Middle frontal gyrus (tissue), 1 donor: ENCODE data around the gene SPTBN1.

Experiments
- DNase-seq: peaks from one replicate; pipeline ENCODE4 v3.0.0-alpha.2; 2015; ENCODE audit warnings: low spot score; ENCODE audit errors: extremely low spot score

SPTBN1 gene

GRCh38 chr2:54629914-54630857 is 174.1 kb downstream of the SPTBN1 start:
- DNase-seq, result no peak

GRCh38 chr2:54630858-54631497 is 174.9 kb downstream of the SPTBN1 start:
- no peak for DNase-seq

- no peak for DNase-seq
These were observed 175.6 kb downstream of the SPTBN1 start for GRCh38 chr2:54631755-54632154.

GRCh38 chr2:54632733-54633692 is 176.9 kb downstream of the SPTBN1 start:
- no peak for DNase-seq

- DNase-seq, result no peak
These were observed 177.9 kb downstream of the SPTBN1 start for GRCh38 chr2:54634021-54634420.

GRCh38 chr2:54634564-54635511 is 178.7 kb downstream of the SPTBN1 start:
- DNase-seq, result no peak

- no peak for DNase-seq
These were observed 179.5 kb downstream of the SPTBN1 start for GRCh38 chr2:54635554-54636152.

- no peak for DNase-seq
These were observed 180.4 kb downstream of the SPTBN1 start for GRCh38 chr2:54636415-54637139.

GRCh38 chr2:54638103-54638502 is 182.0 kb downstream of the SPTBN1 start:
- DNase-seq, result no peak

- DNase-seq, result no peak
These were observed 182.7 kb downstream of the SPTBN1 start for GRCh38 chr2:54638774-54639187.

GRCh38 chr2:54639609-54640008 is 183.5 kb downstream of the SPTBN1 start:
- no peak for DNase-seq

- no peak for DNase-seq
These were observed 184.9 kb downstream of the SPTBN1 start for GRCh38 chr2:54640834-54641540.

GRCh38 chr2:54641988-54642387 is 185.9 kb downstream of the SPTBN1 start:
- no peak for DNase-seq

- no peak for DNase-seq
These were observed 186.7 kb downstream of the SPTBN1 start for GRCh38 chr2:54642677-54643430.

GRCh38 chr2:54644236-54644635 is 188.1 kb downstream of the SPTBN1 start:
- no peak for DNase-seq

GRCh38 chr2:54646170-54646927 is 190.2 kb downstream of the SPTBN1 start:
- DNase-seq, result no peak

GRCh38 chr2:54648256-54648655 is 192.1 kb downstream of the SPTBN1 start:
- no peak for DNase-seq
